HG03342 (cell line): ENCODE measurements around the gene STK38.
"Not testable (repeated sequence)": the region's sequence is repeated elsewhere in the genome, so short reads cannot be mapped to it uniquely, and the experiment has no call there.

Experiments used
- ATAC-seq: cut with Tn5 transposase; IDR thresholded peaks from one replicate; pipeline ENCODE4 v1.9.1; 2021; ENCODE audit warnings: mild to moderate bottlenecking, moderate library complexity; ENCODE audit not compliant: unreplicated experiment

Gene STK38

DNA sequence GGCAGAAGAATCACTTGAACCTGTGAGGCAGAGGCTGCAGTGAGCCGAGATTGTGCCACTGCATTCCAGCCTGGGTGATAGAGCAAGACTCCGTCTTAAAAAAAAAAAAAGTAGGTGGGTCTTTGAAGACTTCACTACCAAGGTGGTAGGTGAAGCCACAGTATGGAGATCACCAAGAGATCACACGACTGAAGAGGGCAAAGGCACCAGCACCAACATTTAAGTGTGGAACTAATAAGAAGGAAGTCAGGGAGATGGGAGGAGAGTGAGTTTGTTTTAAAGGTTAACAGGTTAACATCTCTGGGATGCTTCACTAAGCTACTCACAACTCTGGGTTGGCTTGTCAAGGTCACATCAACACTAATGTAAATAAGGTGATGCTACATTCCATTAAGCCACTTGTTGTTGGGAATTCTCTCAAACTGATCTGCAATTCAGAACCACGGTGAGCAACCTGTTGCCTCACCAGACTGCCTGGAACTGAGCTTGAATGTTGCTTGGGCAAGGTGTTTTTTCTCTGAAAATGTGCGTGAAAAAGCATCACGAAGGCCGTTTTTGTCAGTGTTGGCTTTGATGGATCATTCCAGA lies 55.8 kb downstream of the STK38 start:
- ATAC-seq, result no peak

GRCh38 chr6:36489426-36489825 lies 57.9 kb downstream of the STK38 start:
- no peak for ATAC-seq

- ATAC-seq, result no peak
Observed at GRCh38 chr6:36488221-36488620, 59.1 kb downstream of the STK38 start.

DNA sequence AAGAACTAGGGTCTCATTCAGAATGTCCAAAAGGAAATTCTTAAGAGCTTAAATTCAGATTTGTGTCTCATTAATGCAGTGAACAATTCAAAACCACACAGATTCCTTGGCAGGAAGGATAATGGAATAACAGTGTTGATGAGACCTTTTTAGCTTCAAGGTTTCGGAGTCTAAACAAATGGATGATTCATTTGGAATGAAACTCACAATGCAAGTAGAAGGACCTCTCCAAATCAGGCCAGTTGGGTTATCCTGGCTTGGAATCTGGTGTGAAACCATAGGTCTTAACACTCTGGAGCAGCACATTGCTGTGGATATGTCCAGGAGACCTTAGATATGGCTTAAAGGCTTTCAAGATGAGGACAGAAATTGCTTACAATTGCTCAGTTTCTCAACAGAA lies 59.6 kb downstream of the STK38 start:
- no peak for ATAC-seq

DNA sequence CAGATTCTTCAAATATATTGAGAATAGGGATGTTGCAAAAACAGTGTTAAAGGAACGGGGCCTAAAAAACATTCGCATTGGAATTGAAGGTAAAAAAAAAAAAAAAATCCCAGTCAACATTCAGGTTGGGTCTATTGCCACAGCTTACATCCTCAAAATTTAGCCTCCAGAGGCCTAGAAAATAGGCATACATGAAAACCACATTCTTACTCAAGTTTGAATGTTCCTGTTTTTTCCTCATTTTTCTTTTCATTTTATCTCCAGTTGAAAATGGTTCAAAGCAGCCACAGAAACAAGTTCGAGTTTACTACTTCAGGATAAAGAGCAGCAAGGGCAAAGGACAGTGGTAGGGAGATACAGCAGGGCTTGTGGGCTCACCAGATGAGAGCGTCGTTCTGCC lies 62.5 kb downstream of the STK38 start:
- no peak for ATAC-seq

- ATAC-seq, result not testable (repeated sequence)
Observed at GRCh38 chr6:36483326-36483725, 64.0 kb downstream of the STK38 start.

DNA sequence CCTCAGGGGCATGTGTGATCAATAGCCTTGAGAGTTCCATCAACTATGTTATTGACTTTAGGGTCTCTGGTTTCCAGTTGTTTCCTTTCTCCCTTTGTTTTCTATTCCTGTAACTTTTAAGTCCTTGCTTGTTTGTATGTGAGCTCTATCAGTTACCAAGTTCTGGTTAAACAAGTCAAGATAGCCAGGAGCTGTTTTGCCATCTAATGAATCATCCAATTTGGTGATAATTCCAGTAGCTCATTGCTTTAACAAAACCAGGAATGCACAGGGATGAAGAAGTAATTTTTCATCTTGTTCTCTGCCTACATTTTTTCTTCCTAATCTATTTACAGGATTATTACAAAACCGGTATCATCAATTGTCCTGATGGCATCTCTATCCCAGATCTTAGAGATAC lies 68.0 kb downstream of the STK38 start:
- no peak for ATAC-seq

GRCh38 chr6:36478051-36478526 lies 69.2 kb downstream of the STK38 start:
- ATAC-seq, result no peak

GRCh38 chr6:36469946-36470345 lies 77.3 kb downstream of the STK38 start:
- ATAC-seq, result no peak

- ATAC-seq, result no peak
Observed at GRCh38 chr6:36469148-36469661, 78.1 kb downstream of the STK38 start.

DNA sequence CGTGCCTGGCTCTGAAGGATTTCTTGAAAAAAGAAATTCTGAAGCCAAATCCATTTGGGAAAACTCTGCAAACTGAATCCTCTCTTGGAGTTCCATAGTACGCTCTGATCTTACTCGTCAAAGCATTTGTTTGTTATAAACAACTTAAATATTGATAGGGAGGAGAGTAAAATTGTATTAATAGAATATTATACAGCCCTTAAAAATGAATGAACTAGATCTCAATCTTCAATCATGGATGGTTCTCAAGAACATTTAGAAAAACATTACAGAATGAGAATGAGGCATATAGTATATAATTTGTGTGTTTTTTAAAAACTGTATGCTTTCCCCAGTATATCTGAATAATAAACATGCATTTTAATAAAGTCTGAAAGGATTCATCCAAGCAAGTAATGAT lies 79.7 kb downstream of the STK38 start:
- no peak for ATAC-seq

GRCh38 chr6:36464233-36464632 lies 83.0 kb downstream of the STK38 start:
- ATAC-seq, result no peak

DNA sequence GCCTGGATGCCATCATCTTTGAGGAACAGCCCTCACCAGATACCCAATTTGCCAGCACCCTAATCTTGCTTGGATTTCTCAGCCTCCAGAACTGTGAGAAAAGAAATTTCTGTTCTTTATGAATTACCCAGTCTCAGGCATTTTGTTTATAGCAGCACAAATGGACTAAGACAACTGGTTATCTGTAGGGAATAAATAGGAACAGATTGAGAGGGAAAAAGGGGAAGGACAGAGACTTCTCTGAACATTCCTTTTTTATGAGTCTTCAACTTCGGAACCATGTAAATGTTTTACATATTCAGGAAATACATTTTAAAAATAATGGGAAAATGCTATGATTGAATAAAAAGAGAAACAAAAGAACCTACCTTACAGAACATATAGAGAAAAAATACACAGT lies 83.6 kb downstream of the STK38 start:
- ATAC-seq, result no peak

DNA sequence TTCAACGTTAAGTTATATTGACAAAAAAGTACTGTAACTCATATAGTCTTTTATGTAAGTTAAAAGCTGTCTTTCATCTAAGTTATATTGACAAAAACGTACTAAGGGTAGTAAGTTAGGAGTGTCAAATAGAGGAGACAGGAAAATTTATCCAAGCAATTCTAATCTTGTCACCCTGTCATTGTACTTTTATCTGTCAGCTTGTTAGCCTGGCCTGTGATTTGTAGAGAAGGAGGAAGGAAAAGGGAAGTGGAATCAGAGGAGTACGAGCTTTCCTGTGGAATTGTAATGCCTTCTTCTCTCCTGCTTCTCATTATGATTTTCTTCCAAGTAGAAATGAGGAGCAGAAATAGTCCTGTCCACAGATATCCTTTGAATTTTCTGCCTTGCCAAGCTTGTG lies 85.6 kb downstream of the STK38 start:
- ATAC-seq, result no peak

DNA sequence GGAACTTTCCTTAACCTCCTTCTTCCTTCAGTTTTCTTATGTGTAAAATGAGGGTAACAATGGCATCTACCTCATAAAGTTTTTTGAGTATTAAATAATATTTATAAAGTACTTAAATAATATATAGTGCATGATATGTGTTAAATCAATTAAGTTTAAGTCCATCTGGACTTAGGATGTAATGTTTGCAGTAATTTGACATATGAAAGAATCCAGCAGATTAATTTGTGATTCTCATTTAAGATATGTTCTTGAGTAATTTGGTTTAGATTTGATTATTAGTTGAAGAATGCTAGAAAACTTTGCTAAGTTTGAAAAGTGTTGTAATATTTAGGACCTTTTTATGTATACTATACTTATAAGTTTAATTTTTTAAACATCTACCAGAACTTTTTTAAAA lies 86.4 kb downstream of the STK38 start:
- no peak for ATAC-seq

DNA sequence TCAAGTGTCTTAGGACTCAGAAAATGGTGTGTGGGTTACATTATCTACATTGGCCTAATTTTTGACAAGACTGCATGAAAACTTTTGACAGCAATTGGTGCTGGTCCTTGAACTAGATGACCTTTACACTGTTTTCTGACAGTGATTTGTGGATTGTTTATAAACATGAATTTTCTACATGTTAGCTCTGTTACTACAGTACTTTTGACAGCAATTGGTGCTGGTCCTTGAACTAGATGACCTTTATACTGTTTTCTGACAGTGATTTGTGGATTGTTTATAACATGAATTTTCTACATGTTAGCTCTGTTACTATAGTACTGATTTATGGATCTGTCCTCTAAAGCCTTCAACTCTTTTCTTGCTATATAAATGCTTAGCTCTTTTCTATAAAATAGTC lies 87.8 kb downstream of the STK38 start:
- ATAC-seq, result no peak

DNA sequence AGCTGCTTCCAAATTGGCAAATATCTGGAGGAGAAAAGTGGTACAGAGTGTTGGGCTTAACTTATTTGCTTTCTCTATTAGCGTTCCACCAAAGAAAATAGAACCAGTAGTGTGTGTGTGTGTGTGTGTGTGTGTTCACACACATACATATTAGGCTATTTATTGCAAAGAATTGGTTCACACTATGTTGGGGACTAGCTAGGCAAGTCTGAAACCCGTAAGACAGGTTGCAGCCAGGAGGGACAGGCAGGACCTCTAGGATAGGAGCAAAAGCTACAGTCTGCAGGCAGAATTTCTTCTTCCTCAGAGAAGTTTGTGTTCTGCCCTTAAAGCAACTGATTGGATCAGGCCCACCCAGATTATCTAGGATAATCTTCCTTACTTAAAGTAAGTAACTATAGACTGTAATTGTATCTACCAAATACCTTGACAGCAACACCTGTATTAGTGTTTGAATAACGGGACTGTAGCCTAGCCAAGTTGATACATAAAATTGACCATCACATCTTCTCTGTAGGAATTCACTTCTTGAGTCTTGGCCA lies 91.7 kb downstream of the STK38 start:
- ATAC-seq, result no peak

GRCh38 chr6:36452897-36453296 lies 94.4 kb downstream of the STK38 start:
- not testable (repeated sequence) for ATAC-seq

GRCh38 chr6:36449173-36449572 lies 98.1 kb downstream of the STK38 start:
- not testable (repeated sequence) for ATAC-seq

DNA sequence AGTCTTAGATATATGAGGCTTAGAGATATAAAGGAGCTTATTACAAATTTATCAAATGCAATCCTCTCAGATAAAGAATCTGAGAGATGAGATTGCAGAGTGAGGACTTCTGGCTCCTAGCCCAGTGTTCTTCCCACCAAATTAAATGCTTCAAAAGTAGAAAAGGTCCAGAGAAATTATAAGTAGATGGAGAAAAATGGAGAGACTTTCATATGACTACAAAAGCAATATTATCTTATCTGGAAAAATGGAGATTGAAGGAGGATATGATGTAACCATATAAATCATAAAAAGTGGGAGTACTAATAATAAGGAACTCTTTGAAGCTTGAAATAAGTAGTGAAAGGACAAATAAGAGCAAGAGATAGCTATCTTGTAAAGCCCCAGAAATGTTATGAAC lies 101.7 kb downstream of the STK38 start:
- ATAC-seq, result no peak

DNA sequence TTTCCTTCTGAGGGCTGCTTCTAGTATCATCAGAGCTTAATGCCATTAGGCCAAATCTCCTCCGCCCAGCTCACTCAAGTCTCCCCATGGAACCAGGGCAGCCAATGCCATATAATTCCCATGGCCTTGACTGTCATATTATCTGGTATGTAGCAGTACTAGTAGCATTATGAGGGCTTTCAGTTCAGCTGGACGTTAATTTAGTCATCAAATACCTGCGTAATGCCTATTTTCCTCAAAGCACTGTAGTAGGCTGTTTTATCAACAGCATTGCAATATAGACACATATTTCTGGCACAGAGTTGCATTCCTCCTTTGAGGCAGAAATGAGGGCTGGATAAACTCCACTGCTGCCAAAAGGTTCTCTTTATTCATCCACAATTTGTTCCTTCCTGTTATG lies 102.8 kb downstream of the STK38 start:
- ATAC-seq, result no peak
